ENCODE results near the gene PCBD2. TPM values are rescaled to one million over a fixed set of nuclear protein-coding genes. Genes with fewer than 3 reads are reported as not detected.

PCBD2 gene
- total RNA-seq, 4 donors from 2014 or later: 16.9 to 21.7 (median 20.8) TPM

DNA sequence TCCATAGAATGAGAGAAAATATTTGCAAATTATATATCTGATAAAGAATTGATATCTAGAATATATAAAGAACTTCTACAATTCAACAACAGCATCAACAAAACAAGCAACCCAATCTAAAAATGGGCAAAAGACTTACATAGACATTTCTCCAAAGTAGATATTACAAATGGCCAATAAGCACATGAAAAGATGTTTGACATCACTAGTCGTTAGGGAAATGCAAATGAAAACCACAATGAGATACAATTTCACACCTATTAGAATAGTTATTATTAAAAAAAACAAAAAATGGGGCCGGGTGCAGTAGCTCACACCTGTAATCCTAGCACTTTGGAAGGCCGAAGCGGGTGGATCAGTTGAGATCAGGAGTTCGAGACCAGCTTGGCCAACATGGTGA, 87.2 kb downstream of the PCBD2 start:
- DNase-seq: no peak
- no peak for ATAC-seq
- in situ Hi-C loops (cut with MboI; ENCODE audit: low sequenced_read_pairs in 4 of 4): no loop called here
- no peaks in the 10 kb centered on the region for H3K27me3 ChIP-seq
- H3K4me3 ChIP-seq: no peak overlapping the region
- intact Hi-C loops (cut with DNase I; ENCODE audit: low total_unique reads): no loop called here
- TF ChIP-seq POLR2A (IDR thresholded peaks at IDR 0.05): no peak
- TF ChIP-seq, protein P1, sequence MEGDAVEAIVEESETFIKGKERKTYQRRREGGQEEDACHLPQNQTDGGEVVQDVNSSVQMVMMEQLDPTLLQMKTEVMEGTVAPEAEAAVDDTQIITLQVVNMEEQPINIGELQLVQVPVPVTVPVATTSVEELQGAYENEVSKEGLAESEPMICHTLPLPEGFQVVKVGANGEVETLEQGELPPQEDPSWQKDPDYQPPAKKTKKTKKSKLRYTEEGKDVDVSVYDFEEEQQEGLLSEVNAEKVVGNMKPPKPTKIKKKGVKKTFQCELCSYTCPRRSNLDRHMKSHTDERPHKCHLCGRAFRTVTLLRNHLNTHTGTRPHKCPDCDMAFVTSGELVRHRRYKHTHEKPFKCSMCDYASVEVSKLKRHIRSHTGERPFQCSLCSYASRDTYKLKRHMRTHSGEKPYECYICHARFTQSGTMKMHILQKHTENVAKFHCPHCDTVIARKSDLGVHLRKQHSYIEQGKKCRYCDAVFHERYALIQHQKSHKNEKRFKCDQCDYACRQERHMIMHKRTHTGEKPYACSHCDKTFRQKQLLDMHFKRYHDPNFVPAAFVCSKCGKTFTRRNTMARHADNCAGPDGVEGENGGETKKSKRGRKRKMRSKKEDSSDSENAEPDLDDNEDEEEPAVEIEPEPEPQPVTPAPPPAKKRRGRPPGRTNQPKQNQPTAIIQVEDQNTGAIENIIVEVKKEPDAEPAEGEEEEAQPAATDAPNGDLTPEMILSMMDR (IDR thresholded peaks at IDR 0.05 in 4 of 5, conservative IDR thresholded peaks at IDR 0.05 in 1 of 5): no peak
- H3K4me1 ChIP-seq: peaks cover 0 to 4% of the 10 kb centered on the region in 2 donors
- no peak overlapping the region for H3K27ac ChIP-seq
- no peaks in the 10 kb centered on the region for H3K36me3 ChIP-seq
- H3K9me3 ChIP-seq: no peaks in the 10 kb centered on the region

DNA sequence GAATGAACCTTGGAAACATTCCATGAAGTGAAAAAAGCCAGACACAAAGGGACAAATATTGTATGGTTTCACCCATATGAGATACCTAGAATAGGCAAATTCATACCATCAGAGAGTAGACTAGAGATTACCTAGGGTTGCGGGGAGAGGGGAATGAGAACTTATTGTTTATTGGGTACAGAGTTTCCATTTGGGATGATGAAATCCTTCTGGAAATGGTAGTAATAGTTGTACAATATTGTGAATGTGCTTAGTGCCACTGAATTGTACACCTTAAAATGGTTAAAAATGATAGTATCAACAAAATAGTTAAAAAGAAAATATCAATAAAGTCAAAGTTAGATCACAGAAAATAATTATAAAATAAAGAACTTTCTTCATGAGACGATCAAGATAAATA, 88.2 kb downstream of the PCBD2 start:
- DNase-seq (no peak), ATAC-seq (no peak)
- H3K27ac ChIP-seq: no peak overlapping the region
- H3K4me3 ChIP-seq: no peak overlapping the region
- peaks cover 0 to 4% of the 10 kb centered on the region in 2 donors for H3K4me1 ChIP-seq
- no peaks in the 10 kb centered on the region for H3K36me3 ChIP-seq
- in situ Hi-C loops (cut with MboI; ENCODE audit: low sequenced_read_pairs in 4 of 4) (no loop called here), intact Hi-C loops (cut with DNase I; ENCODE audit: low total_unique reads) (no loop called here)
- no peaks in the 10 kb centered on the region for H3K27me3 ChIP-seq
- TF ChIP-seq, protein P1 (IDR thresholded peaks at IDR 0.05 in 4 of 5, conservative IDR thresholded peaks at IDR 0.05 in 1 of 5): no peak
- no peak for TF ChIP-seq POLR2A (IDR thresholded peaks at IDR 0.05)
- H3K9me3 ChIP-seq: no peaks in the 10 kb centered on the region

DNA sequence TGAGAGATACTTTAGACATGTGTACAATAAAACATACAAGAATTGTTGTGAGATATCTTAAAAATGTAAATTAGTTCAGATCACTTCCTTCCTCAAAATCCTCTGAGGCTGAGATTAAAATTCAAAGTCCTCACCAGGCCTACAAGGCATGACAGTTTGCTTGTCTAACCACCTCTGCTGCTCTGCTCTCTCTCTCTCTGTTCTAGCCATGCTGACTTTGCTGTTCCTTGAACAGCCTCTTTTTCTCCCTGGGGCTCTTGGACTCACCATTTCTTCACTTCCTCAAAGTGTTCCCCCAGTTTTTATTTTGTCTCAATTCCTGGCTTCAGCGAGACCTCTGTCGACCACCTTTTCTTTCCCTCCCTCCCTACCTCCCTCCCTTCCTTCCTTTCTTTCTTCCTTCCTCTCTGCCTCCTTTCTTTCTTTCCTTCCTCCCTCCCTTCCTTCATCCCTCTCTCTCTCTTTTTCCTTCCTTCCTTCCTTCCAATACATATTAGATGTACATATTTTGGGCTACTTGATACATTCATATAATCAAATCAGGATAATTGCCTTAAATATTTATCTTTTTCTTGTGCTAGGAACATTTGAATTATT, 89.7 kb downstream of the PCBD2 start:
- TF ChIP-seq, protein P1 (IDR thresholded peaks at IDR 0.05 in 4 of 5, conservative IDR thresholded peaks at IDR 0.05 in 1 of 5): no peak
- TF ChIP-seq POLR2A (IDR thresholded peaks at IDR 0.05): no peak
- Histone ChIP-seq H3K9me3 (no peaks in the 10 kb centered on the region), H3K4me1 (peaks cover 0 to 4% of the 10 kb centered on the region in 2 donors), H3K4me3 (no peak overlapping the region), H3K27me3 (no peaks in the 10 kb centered on the region), H3K27ac (no peak overlapping the region), H3K36me3 (no peaks in the 10 kb centered on the region)
- ATAC-seq (no peak), DNase-seq (no peak)
- in situ Hi-C loops (cut with MboI; ENCODE audit: low sequenced_read_pairs in 4 of 4) (no loop called here), intact Hi-C loops (cut with DNase I; ENCODE audit: low total_unique reads) (no loop called here)

DNA sequence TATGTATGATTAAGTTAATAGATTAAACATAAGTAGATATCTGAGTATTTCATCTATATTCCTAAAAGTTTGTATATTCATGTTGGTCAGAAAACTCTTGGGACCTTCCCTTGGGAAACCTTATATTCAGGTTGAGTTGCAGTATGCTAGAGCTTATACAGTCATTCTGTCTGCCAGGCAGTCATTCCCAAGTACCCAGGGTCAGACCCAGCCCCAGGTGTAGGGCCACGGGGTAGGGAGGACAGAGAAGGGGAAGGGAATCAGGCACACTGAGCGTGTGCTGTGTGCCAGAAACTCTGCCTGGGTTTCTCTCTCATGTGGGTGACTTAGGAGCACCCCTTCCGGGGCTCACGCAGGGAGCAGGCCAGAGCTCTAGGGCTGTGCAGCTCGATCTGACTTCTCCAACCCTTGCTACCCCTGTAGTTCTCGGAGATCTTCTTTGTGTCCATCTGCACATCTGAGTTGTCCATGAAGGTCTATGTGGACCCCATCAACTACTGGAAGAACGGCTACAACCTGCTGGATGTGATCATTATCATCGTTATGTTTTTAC, 91.0 kb downstream of the PCBD2 start:
- intact Hi-C loops (cut with DNase I; ENCODE audit: low total_unique reads): no loop called here
- ATAC-seq: no peak
- in situ Hi-C loops (cut with MboI; ENCODE audit: low sequenced_read_pairs in 4 of 4): no loop called here

More for the DNA sequence above, 91.0 kb downstream of the PCBD2 start:
- Histone ChIP-seq H3K4me3 (no peak overlapping the region), H3K27ac (no peak overlapping the region), H3K9me3 (no peaks in the 10 kb centered on the region), H3K4me1 (peaks cover 0 to 4% of the 10 kb centered on the region in 2 donors), H3K27me3 (no peaks in the 10 kb centered on the region), H3K36me3 (no peaks in the 10 kb centered on the region)
- TF ChIP-seq, protein P1 (IDR thresholded peaks at IDR 0.05 in 4 of 5, conservative IDR thresholded peaks at IDR 0.05 in 1 of 5): no peak
- TF ChIP-seq POLR2A (IDR thresholded peaks at IDR 0.05): no peak
- DNase-seq: no peak
